KMS-11 (cell line): ENCODE data around the gene INSC.

Experiments used
- H2AFZ ChIP-seq: fragments of 200-600 bp; sonication (generic); 2 replicates; pipeline ENCODE4 v1.6.1; 2016; ENCODE audit warnings: antibody characterized with exemption, mixed run types, low read depth
- H3K27ac ChIP-seq: fragments of 200-600 bp; sonication (generic); 2 replicates; pipeline ENCODE4 v1.6.1; 2016; ENCODE audit warnings: mild to moderate bottlenecking, mixed run types
- H3K27me3 ChIP-seq: fragments of 200-600 bp; sonication (generic); 2 replicates; pipeline ENCODE4 v1.6.1; 2017; ENCODE audit warnings: mild to moderate bottlenecking, low read depth, mixed run types, moderate library complexity; ENCODE audit not compliant: insufficient read depth
- H3K36me3 ChIP-seq: fragments of 200-600 bp; sonication (generic); 2 replicates; pipeline ENCODE4 v1.6.1; 2017; ENCODE audit warnings: mild to moderate bottlenecking, mixed run types; ENCODE audit not compliant: insufficient read depth
- H3K4me1 ChIP-seq: fragments of 200-600 bp; sonication (generic); 2 replicates; pipeline ENCODE4 v1.6.1; 2016; ENCODE audit warnings: mild to moderate bottlenecking, low read depth, mixed run types; ENCODE audit not compliant: poor library complexity, severe bottlenecking
- H3K4me2 ChIP-seq: fragments of 200-600 bp; sonication (generic); 2 replicates; pipeline ENCODE4 v1.7.0; 2016; ENCODE audit warnings: mild to moderate bottlenecking, mixed run types
- H3K4me3 ChIP-seq: fragments of 200-600 bp; sonication (generic); IDR thresholded peaks from 2 replicates; pipeline ENCODE4 v1.6.1; 2017; ENCODE audit warnings: low read depth, low read length, mixed read lengths; ENCODE audit not compliant: insufficient read depth
- H3K79me2 ChIP-seq: fragments of 200-600 bp; sonication (generic); 2 replicates; pipeline ENCODE4 v1.6.1; 2016; ENCODE audit warnings: low read depth, mixed run types; ENCODE audit not compliant: insufficient read depth
- H3K9ac ChIP-seq: fragments of 200-600 bp; sonication (generic); 2 replicates; pipeline ENCODE4 v1.6.1; 2016; ENCODE audit warnings: mild to moderate bottlenecking, mixed run types
- H4K20me1 ChIP-seq: fragments of 200-600 bp; sonication (generic); 2 replicates; pipeline ENCODE4 v1.6.1; 2016; ENCODE audit warnings: mild to moderate bottlenecking, mixed run types; ENCODE audit not compliant: insufficient read depth
- CTCF ChIP-seq: fragments of 200-600 bp; sonication (generic); conservative IDR thresholded peaks from 2 replicates; pipeline ENCODE4 v1.6.1; 2017; ENCODE audit warnings: low read depth, mild to moderate bottlenecking, antibody characterized with exemption, low read length, moderate library complexity, mixed read lengths

Gene INSC

GRCh38 chr11:15189641-15190365 is 75.1 kb downstream of the INSC start:
- Histone ChIP-seq H4K20me1 (no peaks in the 10 kb centered on the region), H3K36me3 (no peaks in the 10 kb centered on the region), H3K27ac (no peak overlapping the region), H3K27me3 (no peaks in the 10 kb centered on the region), H3K79me2 (no peaks in the 10 kb centered on the region), H3K9ac (no peak overlapping the region), H3K4me1 (no peaks in the 10 kb centered on the region), H2AFZ (no peak overlapping the region), H3K4me2 (no peak overlapping the region), H3K4me3 (no peak overlapping the region)
- TF ChIP-seq CTCF = no peak

DNA sequence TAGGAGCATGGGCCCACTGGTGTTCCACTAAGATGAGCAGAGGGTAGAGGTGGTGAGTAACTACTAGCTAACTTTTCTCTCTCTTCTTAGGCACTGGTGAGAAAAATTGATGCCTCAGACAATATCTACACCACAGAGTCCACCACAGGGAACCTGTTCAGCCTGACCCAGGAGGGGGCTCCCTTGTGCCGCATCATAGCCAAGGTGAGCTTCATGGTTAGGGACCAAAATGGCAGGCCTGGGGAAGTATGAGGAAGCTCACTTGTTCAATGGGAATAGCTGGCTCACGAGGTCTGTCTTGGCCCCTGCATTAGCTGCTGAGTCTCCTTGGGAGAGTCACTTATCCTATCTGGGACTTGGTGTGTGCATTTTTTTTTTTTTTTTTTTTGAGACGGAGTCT is 75.9 kb downstream of the INSC start:
- no peak overlapping the region for H3K9ac ChIP-seq

GRCh38 chr11:15192005-15192556 is 77.4 kb downstream of the INSC start:
- Histone ChIP-seq H3K4me1 (no peaks in the 10 kb centered on the region), H3K4me3 (no peak overlapping the region), H3K36me3 (no peaks in the 10 kb centered on the region), H3K79me2 (no peaks in the 10 kb centered on the region), H3K9ac (no peak overlapping the region), H3K27ac (no peak overlapping the region), H4K20me1 (no peaks in the 10 kb centered on the region), H3K4me2 (no peak overlapping the region), H2AFZ (no peak overlapping the region), H3K27me3 (no peaks in the 10 kb centered on the region)
- no peak for TF ChIP-seq CTCF

More for the DNA sequence above, 75.9 kb downstream of the INSC start:
- Histone ChIP-seq H3K27me3 (no peaks in the 10 kb centered on the region), H3K4me3 (no peak overlapping the region), H3K36me3 (no peaks in the 10 kb centered on the region), H3K27ac (no peak overlapping the region), H2AFZ (no peak overlapping the region), H3K79me2 (no peaks in the 10 kb centered on the region), H3K4me2 (no peak overlapping the region), H4K20me1 (no peaks in the 10 kb centered on the region), H3K4me1 (no peaks in the 10 kb centered on the region)
- no peak for TF ChIP-seq CTCF

DNA sequence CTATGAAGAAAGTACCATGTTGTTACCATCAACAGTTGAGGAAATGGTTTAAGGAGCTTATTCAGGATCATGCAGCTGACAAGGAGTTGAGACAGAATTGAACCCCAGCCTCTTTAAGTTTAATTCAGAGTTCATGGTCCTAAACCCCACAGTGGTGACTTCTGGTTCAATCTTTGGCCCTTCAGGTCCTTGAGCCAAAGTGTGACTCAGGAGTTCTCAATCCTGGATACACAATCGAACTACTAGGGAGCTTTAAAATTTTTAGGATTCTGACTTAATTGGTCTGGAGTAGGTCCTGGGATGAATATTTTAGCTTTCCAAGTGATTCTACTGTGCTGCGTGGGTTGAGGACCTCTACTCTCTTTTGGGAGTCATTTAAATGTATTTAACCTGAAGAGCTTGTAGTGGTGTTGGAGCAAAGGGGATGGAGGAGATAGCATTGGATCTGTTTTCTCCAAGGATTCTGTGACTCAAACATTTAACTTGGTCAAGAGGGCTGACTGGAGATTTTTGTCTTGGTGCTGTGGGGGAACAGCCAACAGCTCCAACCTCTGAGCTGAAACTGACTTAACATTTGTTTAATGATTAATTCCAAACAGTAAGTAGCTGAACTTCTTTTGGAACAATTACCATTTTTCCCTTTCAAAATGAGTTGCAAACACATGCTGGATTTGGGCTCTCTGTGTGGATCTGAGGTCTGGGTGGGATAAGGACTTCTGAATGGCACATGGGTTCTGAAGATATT is 80.1 kb downstream of the INSC start:
- no peak overlapping the region for H3K27ac ChIP-seq
- H3K36me3 ChIP-seq = no peaks in the 10 kb centered on the region
- no peak overlapping the region for H3K4me3 ChIP-seq
- TF ChIP-seq CTCF = no peak
- H3K4me1 ChIP-seq = no peaks in the 10 kb centered on the region
- H2AFZ ChIP-seq = no peak overlapping the region
- no peak overlapping the region for H3K4me2 ChIP-seq
- H4K20me1 ChIP-seq = no peaks in the 10 kb centered on the region
- no peaks in the 10 kb centered on the region for H3K27me3 ChIP-seq
- no peak overlapping the region for H3K9ac ChIP-seq
- H3K79me2 ChIP-seq = no peaks in the 10 kb centered on the region
